ENCODE results near the gene CFAP157. TPM values are rescaled to one million over a fixed set of nuclear protein-coding genes. Genes with fewer than 3 reads are reported as not detected.
"Not testable (repeated sequence)": the region's sequence is repeated elsewhere in the genome, so short reads cannot be mapped to it uniquely, and the experiment has no call there.

Gene CFAP157
- total RNA-seq, 1 donor from 2014 or later = 8.0 TPM

DNA sequence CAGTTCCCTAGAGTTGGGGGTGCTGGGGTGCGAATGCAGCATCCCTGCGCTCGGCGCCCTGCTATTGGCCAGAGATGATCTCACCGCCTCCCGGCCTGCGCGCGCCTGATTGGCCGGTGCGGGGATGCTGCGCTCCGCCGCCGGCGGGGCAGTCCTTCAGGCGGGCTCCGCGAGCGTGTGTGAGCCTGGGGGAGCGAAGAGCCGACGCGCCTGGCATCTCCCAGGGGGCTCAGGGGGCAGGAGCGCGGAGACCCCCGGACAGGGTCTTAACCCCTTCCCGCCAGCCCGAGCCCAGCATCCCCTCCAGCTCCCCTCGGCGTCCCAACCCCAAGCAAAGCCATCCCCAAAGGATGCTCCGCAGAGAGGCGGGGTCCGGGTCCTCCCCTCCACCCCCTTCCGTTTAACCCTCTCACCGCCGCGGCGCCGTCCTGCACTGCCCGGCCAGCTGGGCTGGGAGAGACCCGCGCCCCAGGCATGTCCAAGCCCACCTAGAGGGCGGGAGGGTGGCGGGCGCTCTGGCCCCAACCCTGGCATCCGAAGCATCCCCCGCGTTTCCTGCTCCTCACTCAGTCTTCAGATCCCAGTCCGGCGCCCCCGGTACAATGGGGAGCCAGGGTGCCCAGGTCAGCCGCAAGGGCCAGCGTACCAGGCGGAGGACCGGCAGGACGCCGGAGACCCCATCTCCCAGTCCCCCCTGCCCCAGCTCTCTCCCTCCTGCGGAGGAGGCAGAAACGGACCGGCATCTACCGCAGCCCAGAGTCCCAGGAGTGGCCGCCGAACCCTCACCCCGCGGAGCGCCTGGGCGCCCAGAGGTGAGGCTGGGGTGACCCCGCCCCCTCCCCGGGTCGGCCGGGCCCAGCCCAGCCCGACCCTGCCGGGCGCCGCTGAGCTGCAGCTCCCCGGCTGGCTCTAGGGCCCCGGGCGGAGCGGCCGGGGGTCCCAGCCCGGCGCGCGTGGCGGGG lies 47.6 kb downstream of the CFAP157 start:
- H3K27ac Mint-ChIP-seq = no peak overlapping the region
- no peaks in the 10 kb centered on the region for H3K9me3 Mint-ChIP-seq
- peaks cover 5% of the 10 kb centered on the region for H3K4me1 Mint-ChIP-seq (ENCODE audit: unreplicated experiment)
- DNase-seq (ENCODE audit: extremely low spot score, unreplicated experiment) = no peak
- no peaks in the 10 kb centered on the region for H3K36me3 Mint-ChIP-seq
- peak overlapping the region; percentile 47 for H3K4me3 Mint-ChIP-seq
- TF ChIP-seq, protein P1, sequence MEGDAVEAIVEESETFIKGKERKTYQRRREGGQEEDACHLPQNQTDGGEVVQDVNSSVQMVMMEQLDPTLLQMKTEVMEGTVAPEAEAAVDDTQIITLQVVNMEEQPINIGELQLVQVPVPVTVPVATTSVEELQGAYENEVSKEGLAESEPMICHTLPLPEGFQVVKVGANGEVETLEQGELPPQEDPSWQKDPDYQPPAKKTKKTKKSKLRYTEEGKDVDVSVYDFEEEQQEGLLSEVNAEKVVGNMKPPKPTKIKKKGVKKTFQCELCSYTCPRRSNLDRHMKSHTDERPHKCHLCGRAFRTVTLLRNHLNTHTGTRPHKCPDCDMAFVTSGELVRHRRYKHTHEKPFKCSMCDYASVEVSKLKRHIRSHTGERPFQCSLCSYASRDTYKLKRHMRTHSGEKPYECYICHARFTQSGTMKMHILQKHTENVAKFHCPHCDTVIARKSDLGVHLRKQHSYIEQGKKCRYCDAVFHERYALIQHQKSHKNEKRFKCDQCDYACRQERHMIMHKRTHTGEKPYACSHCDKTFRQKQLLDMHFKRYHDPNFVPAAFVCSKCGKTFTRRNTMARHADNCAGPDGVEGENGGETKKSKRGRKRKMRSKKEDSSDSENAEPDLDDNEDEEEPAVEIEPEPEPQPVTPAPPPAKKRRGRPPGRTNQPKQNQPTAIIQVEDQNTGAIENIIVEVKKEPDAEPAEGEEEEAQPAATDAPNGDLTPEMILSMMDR (conservative IDR thresholded peaks at IDR 0.05) = no peak
- H3K27me3 Mint-ChIP-seq = peaks cover 55% of the 10 kb centered on the region

DNA sequence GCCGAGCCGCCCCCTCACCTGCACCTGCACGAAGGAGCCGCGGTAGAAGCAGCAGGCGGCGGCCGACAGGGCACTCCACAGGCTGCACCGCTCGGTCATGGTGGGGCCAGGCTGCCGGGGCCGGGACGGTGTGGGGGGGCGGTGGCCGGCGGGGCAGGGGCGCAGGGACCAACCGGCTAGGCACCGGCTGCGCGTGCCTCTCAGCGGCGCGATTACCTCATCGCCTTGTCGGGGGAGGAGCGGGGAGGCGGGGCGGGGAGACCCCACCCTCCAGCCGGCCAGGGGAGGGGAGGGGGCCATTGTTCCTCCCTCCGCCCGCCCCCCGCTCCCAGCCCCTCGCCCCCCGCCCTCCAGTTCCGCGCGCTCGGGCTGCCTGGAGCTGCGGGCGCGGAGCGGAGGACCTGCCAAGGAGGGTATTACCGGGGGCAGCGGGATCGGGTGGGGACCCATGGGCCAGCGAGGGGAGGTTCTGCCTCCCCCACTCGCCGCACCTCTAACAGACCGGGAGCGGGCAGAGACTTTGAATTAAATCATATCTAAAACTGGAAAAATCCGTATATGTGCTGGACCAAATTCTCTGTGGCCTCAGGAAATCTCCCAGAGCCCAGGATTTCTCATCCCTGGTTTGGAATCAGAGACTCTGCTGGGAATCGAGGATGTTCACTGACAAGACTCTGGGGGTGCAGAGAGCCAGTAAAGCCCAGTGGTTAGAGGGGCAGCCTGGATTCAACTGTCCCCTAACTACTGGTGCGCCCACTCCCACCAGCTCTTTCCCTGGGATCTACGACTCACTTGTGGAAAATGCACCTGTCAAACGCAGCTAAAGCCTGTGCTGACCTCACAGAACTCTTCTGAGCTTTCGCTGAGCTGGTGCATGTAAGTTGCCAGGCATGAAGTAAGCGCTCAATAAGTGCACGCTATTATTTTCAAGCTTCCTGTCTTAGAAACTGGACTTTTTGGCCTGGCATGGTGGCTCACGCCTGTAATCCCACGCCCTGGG lies 48.6 kb downstream of the CFAP157 start:
- Mint-ChIP-seq H3K9me3 (no peaks in the 10 kb centered on the region), H3K4me3 (peak overlapping the region; percentile 64), H3K36me3 (no peaks in the 10 kb centered on the region), H3K4me1 (ENCODE audit: unreplicated experiment) (peaks cover 5% of the 10 kb centered on the region), H3K27ac (no peak overlapping the region), H3K27me3 (peaks cover 54% of the 10 kb centered on the region)
- TF ChIP-seq, protein P1 (conservative IDR thresholded peaks at IDR 0.05) = no peak
- DNase-seq (ENCODE audit: extremely low spot score, unreplicated experiment) = no peak

GRCh38 chr9:127756233-127756632 lies 49.4 kb downstream of the CFAP157 start:
- Mint-ChIP-seq H3K9me3 (no peaks in the 10 kb centered on the region), H3K4me1 (ENCODE audit: unreplicated experiment) (peaks cover 5% of the 10 kb centered on the region), H3K27me3 (peaks cover 53% of the 10 kb centered on the region), H3K36me3 (no peaks in the 10 kb centered on the region), H3K4me3 (peak overlapping the region; percentile 64), H3K27ac (no peak overlapping the region)
- DNase-seq (ENCODE audit: extremely low spot score, unreplicated experiment) = no peak
- TF ChIP-seq, protein P1 (conservative IDR thresholded peaks at IDR 0.05) = no peak

GRCh38 chr9:127756776-127757175 lies 50.0 kb downstream of the CFAP157 start:
- H3K36me3 Mint-ChIP-seq, H3K27ac Mint-ChIP-seq: not testable (repeated sequence)
- peaks cover 50% of the 10 kb centered on the region for H3K27me3 Mint-ChIP-seq

GRCh38 chr9:127758843-127759242 lies 52.1 kb downstream of the CFAP157 start:
- Mint-ChIP-seq H3K4me3 (no peak overlapping the region), H3K27me3 (peaks cover 48% of the 10 kb centered on the region), H3K36me3 (no peaks in the 10 kb centered on the region), H3K4me1 (ENCODE audit: unreplicated experiment) (peaks cover 28% of the 10 kb centered on the region), H3K27ac (no peak overlapping the region), H3K9me3 (no peaks in the 10 kb centered on the region)
- TF ChIP-seq, protein P1 (conservative IDR thresholded peaks at IDR 0.05) = no peak
- DNase-seq (ENCODE audit: extremely low spot score, unreplicated experiment) = no peak

More at GRCh38 chr9:127756776-127757175, 50.0 kb downstream of the CFAP157 start:
- H3K4me3 Mint-ChIP-seq; H3K4me1 Mint-ChIP-seq (ENCODE audit: unreplicated experiment); DNase-seq (ENCODE audit: extremely low spot score, unreplicated experiment); H3K9me3 Mint-ChIP-seq: not testable (repeated sequence)

All from type B pancreatic cell (in vitro differentiated cells).